HEK293 (cell line): ENCODE data around the gene SERINC3.

Experiments
- CTCF ChIA-PET: fragments of 350-600 bp; formaldehyde crosslinking; extraction: SDS; loops from one replicate; lab custom pipeline; 2021; ENCODE audit warnings: antibody characterized with exemption; lab: Yijun Ruan, JAX
- POLR2A ChIA-PET: fragments of 300-600 bp; formaldehyde crosslinking; extraction: SDS; loops from one replicate; lab custom pipeline; 2020; ENCODE audit warnings: antibody characterized with exemption, inconsistent platforms; lab: Yijun Ruan, JAX
- H3K27ac ChIP-seq: fragments of 200-500 bp; sonication (Bioruptor generic); 2 replicates; pipeline ENCODE4 v1.5.1; 2014; ENCODE audit warnings: low read depth, low read length, control low read depth, inconsistent platforms; ENCODE audit errors: extremely low read depth
- H3K36me3 ChIP-seq, 2 experiments: fragments of 200-500 bp in 1 of 2; sonication (Bioruptor generic) in 1 of 2; 1 replicate in 1 of 2; 2 replicates in 1 of 2; pipeline ENCODE4 v1.5.1; 2014 to 2017; ENCODE audit warnings: inconsistent platforms in 2 of 2, low read length in 2 of 2; ENCODE audit not compliant: control insufficient read depth in 2 of 2, insufficient read depth in 1 of 2
- H3K4me1 ChIP-seq: fragments of 200-500 bp; sonication (Bioruptor generic); 2 replicates; pipeline ENCODE4 v1.5.1; 2014; ENCODE audit warnings: mild to moderate bottlenecking, low read length, inconsistent platforms; ENCODE audit not compliant: control insufficient read depth, insufficient read depth
- H3K4me3 ChIP-seq: 2 replicates; pipeline ENCODE4 v1.5.1; 2011; ENCODE audit warnings: low read depth, mild to moderate bottlenecking, control low read depth, low read length, moderate library complexity
- H3K9me3 ChIP-seq: fragments of 200-500 bp; sonication (Bioruptor generic); 2 replicates; pipeline ENCODE4 v1.5.1; 2014; ENCODE audit warnings: low read depth, low read length, inconsistent platforms; ENCODE audit not compliant: control insufficient read depth, insufficient read depth
- BCL11B ChIP-seq: fragments of 450-650 bp; formaldehyde crosslinking; IDR thresholded peaks from 2 replicates; pipeline ENCODE4 v1.5.1; 2016; ENCODE audit warnings: low read depth, missing biosample characterization, missing genetic modification characterization
- PRDM1 ChIP-seq: fragments of 450-650 bp; formaldehyde crosslinking; IDR thresholded peaks from 2 replicates; pipeline ENCODE4; 2016; ENCODE audit warnings: missing biosample characterization, missing genetic modification characterization
- RBAK ChIP-seq: fragments of 450-650 bp; formaldehyde crosslinking; IDR thresholded peaks from 2 replicates; pipeline ENCODE4 v1.5.1; 2016; ENCODE audit warnings: missing biosample characterization, missing genetic modification characterization
- REST ChIP-seq: fragments of 450-650 bp; formaldehyde crosslinking; IDR thresholded peaks from 2 replicates; pipeline ENCODE4 v1.5.1; 2016; ENCODE audit warnings: missing biosample characterization, missing genetic modification characterization
- YY2 ChIP-seq: fragments of 450-650 bp; formaldehyde crosslinking; IDR thresholded peaks from 2 replicates; pipeline ENCODE4 v1.5.1; 2016; ENCODE audit warnings: missing biosample characterization, missing genetic modification characterization
- ZBTB48 ChIP-seq: fragments of 450-650 bp; formaldehyde crosslinking; IDR thresholded peaks from 2 replicates; pipeline ENCODE4 v1.5.1; 2016; ENCODE audit warnings: missing biosample characterization, missing genetic modification characterization
- ZFP3 ChIP-seq: fragments of 450-650 bp; formaldehyde crosslinking; IDR thresholded peaks from 2 replicates; pipeline ENCODE4 v1.5.1; 2016; ENCODE audit warnings: low read depth, missing biosample characterization, missing genetic modification characterization
- ZNF311 ChIP-seq: fragments of 450-650 bp; formaldehyde crosslinking; IDR thresholded peaks from 2 replicates; pipeline ENCODE4 v1.5.1; 2017; ENCODE audit warnings: missing biosample characterization, missing genetic modification characterization, borderline replicate concordance
- ZNF366 ChIP-seq: fragments of 450-650 bp; formaldehyde crosslinking; conservative IDR thresholded peaks from 2 replicates; pipeline ENCODE4 v1.5.1; 2016; ENCODE audit warnings: missing biosample characterization, missing genetic modification characterization
- ZNF510 ChIP-seq: fragments of 450-650 bp; formaldehyde crosslinking; IDR thresholded peaks from 2 replicates; pipeline ENCODE4 v1.5.1; 2018; ENCODE audit warnings: mild to moderate bottlenecking, missing genetic modification characterization, missing biosample characterization; ENCODE audit not compliant: insufficient replicate concordance
- ZNF677 ChIP-seq: fragments of 450-650 bp; IDR thresholded peaks from 2 replicates; pipeline ENCODE4 v1.5.0; 2018; ENCODE audit warnings: missing biosample characterization, mild to moderate bottlenecking, missing genetic modification characterization, moderate library complexity
- ZNF785 ChIP-seq: fragments of 450-650 bp; formaldehyde crosslinking; IDR thresholded peaks from 2 replicates; pipeline ENCODE4 v1.5.1; 2016; ENCODE audit warnings: missing biosample characterization, missing genetic modification characterization
- TF ChIP-seq, protein P1 (sequence below): fragments of 450-650 bp; formaldehyde crosslinking; IDR thresholded peaks from 2 replicates; pipeline ENCODE4 v1.5.1; 2016; ENCODE audit warnings: missing biosample characterization, missing genetic modification characterization, borderline replicate concordance
- TF ChIP-seq, protein P2 (sequence below): fragments of 450-650 bp; formaldehyde crosslinking; IDR thresholded peaks from 2 replicates; pipeline ENCODE4 v1.5.1; 2016; ENCODE audit warnings: missing biosample characterization, missing genetic modification characterization

Gene SERINC3

DNA sequence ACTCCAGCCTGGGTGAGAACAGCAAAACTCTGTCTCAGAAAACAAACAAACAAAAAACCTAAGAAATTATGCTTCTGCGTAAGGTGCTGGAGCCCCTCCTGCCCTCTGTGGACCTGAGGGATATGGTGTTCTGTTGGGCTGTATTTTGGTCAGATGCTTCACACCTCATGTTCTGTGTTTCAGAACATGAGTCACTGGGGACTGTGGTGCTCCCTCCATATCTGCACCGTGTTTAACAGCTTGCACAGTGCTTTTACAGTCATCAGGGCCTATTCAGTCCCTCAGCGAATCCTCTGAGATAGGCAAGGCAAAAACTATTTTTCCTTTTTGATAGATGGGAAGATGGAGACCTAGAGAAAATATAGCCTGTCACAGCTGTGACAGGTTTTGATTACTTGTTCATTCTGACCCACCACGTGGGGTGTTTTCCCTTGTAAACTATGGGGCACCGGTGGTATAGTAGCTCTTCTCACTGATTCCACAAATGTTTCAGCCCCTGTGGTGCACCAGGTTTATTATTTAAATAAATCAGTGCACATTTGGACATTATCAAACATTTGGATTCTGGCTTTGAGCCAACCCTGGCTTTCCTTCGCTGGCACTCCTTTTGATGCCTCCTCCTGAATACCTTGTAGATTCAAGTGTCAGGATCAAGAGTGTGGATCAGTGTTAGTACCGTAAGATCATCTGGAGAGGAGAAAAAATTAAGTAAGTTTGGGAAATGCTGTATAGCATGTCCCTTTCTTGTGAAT lies 36.6 kb downstream of the SERINC3 start (continued):
- TF ChIP-seq, protein P1, sequence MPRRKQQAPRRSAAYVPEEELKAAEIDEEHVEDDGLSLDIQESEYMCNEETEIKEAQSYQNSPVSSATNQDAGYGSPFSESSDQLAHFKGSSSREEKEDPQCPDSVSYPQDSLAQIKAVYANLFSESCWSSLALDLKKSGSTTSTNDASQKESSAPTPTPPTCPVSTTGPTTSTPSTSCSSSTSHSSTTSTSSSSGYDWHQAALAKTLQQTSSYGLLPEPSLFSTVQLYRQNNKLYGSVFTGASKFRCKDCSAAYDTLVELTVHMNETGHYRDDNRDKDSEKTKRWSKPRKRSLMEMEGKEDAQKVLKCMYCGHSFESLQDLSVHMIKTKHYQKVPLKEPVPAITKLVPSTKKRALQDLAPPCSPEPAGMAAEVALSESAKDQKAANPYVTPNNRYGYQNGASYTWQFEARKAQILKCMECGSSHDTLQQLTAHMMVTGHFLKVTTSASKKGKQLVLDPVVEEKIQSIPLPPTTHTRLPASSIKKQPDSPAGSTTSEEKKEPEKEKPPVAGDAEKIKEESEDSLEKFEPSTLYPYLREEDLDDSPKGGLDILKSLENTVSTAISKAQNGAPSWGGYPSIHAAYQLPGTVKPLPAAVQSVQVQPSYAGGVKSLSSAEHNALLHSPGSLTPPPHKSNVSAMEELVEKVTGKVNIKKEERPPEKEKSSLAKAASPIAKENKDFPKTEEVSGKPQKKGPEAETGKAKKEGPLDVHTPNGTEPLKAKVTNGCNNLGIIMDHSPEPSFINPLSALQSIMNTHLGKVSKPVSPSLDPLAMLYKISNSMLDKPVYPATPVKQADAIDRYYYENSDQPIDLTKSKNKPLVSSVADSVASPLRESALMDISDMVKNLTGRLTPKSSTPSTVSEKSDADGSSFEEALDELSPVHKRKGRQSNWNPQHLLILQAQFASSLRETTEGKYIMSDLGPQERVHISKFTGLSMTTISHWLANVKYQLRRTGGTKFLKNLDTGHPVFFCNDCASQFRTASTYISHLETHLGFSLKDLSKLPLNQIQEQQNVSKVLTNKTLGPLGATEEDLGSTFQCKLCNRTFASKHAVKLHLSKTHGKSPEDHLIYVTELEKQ (tag by site-specific recombination): no peak
- TF ChIP-seq BCL11B (tag by site-specific recombination): no peak
- TF ChIP-seq ZBTB48 (tag by site-specific recombination): no peak
- TF ChIP-seq ZNF510 (tag by site-specific recombination): no peak
- no peak for TF ChIP-seq ZNF366 (tag by site-specific recombination)
- no peak for TF ChIP-seq REST
- TF ChIP-seq, protein P2, sequence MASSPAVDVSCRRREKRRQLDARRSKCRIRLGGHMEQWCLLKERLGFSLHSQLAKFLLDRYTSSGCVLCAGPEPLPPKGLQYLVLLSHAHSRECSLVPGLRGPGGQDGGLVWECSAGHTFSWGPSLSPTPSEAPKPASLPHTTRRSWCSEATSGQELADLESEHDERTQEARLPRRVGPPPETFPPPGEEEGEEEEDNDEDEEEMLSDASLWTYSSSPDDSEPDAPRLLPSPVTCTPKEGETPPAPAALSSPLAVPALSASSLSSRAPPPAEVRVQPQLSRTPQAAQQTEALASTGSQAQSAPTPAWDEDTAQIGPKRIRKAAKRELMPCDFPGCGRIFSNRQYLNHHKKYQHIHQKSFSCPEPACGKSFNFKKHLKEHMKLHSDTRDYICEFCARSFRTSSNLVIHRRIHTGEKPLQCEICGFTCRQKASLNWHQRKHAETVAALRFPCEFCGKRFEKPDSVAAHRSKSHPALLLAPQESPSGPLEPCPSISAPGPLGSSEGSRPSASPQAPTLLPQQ (tag by site-specific recombination): no peak
- TF ChIP-seq ZNF677: no peak
- no peak for TF ChIP-seq ZFP3
- no peak for TF ChIP-seq ZNF785 (tag by site-specific recombination)
- TF ChIP-seq ZNF311: no peak
- TF ChIP-seq PRDM1 (tag by site-specific recombination): no peak

DNA sequence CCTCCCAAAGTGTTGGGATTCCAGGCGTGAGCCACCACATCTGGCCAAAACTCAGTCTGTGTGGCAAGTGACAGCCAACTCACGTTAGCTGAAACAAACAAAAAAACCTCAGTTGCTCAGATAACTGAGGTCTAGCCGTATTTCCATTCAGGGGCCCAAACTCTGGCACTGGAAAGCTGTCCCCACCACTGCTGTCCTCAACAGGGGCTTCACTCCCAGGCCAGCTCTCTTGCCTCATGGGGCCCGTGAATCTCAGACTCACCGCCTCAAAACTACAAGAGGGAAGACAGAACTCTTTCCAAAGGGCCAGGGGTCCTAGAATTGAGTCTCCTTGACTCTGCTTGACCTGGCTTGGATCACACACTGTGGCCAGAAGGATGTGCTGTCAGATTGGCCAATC lies 38.8 kb downstream of the SERINC3 start:
- Histone ChIP-seq H3K27ac (no peak overlapping the region), H3K4me1 (no peaks in the 10 kb centered on the region)
- no peak for TF ChIP-seq YY2 (tag by site-specific recombination)
- no peak for TF ChIP-seq RBAK (tag by site-specific recombination)
- TF ChIP-seq, all 188 proteins: peak for 0
- no peaks in the 10 kb centered on the region for H3K9me3 ChIP-seq
- H3K4me3 ChIP-seq: no peak overlapping the region
- POLR2A ChIA-PET: no interaction called here
- CTCF ChIA-PET: no interaction called here
- peaks cover 12 to 78% of the 10 kb centered on the region in 2 experiments; a peak in 2 of 3 replicates for H3K36me3 ChIP-seq
